NCI-H2196 treated with DMSO at 0.1 percent for 48 hours (cell line): ENCODE data around the gene GAL3ST2.
"Not testable (repeated sequence)": the region's sequence is repeated elsewhere in the genome, so short reads cannot be mapped to it uniquely, and the experiment has no call there.

Experiments used
- DNase-seq: peaks from one replicate; lab custom pipeline; 2025; ENCODE audit not compliant: unreplicated experiment; lab: John Stamatoyannopoulos, UW

Gene GAL3ST2

DNA sequence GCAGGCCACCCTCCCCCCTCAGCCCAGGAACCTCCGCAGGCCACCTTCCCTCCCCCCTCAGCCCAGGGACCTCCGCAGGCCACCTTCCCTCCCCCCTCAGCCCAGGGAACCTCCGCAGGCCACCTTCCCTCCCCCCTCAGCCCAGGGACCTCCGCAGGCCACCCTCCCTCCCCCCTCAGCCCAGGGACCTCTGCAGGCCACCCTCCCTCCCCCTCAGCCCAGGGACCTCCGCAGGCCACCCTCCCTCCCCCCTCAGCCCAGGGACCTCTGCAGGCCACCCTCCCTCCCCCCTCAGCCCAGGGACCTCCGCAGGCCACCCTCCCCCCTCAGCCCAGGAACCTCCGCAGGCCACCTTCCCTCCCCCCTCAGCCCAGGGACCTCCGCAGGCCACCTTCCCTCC lies 29.6 kb downstream of the GAL3ST2 start:
- not testable (repeated sequence) for DNase-seq

DNA sequence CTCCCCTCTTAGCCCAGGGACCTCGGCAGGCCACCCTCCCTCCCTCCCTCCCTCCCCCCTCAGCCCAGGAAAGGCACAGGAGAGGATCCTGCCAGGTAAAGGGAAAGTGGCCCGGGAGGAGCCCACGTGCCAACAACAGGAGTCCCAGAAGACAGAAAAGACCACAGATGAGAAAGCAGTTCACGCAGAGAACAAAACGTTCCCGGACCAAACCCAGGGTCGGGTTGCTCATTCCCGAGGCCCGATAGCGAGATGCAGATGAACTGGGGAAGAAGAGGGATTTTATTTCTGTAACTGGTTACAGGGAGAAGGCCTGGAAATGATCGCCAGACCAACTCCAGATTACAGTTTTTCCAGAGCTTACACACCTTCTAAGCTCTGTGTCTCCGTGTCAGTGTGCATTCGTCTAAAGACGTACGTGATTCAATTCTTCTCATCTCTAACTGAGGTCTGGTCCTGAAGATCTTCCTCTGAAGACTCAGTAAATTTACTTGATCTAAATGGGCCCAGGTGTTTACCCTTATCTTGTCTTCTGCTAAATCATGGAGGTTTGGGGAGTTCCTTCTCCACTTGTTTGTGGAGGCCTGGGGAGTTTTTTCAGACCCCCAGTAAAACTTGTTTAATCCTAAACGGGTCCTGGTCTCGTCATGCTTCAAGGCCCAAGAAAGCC lies 31.6 kb downstream of the GAL3ST2 start:
- no peak for DNase-seq

DNA sequence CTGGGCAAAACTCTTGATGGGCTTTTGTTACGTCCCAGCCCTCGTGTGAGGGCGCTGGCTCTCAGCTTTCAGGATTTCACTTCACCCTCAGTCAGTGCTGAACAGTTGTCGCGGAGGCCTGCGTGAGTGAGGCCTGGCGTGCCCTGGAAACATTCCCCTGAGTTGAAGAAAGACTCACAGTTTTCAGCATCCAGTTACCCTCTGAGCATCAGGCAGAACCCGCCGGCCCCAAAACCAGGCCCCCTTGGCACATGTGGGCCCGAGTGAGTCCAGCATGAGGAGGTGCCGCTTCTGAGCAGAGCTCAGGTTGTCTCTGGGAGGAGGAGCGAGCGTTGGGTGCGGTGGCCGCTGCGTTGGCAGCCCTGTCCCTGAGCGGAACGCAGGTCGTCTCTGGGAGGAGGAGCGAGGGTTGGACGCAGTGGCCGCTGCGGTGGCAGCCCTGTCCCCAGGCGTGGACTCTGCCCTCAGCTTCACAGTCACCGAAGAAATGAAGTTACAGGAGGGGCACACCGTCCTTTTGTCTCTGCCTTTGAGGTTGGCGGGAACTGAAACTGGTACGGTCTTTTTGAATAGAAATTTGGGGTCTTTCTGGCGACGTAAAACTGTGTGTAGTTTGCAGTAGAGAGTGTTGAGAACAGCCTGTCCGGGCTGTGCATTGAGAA lies 32.2 kb downstream of the GAL3ST2 start, which contains the start of gene NEU4:
NEU4 (plus strand) TSS at position 473 of the 662 bp plus-strand sequence. CDS start 5,292 bp downstream, outside the sequence.
- DNase-seq = no peak

DNA sequence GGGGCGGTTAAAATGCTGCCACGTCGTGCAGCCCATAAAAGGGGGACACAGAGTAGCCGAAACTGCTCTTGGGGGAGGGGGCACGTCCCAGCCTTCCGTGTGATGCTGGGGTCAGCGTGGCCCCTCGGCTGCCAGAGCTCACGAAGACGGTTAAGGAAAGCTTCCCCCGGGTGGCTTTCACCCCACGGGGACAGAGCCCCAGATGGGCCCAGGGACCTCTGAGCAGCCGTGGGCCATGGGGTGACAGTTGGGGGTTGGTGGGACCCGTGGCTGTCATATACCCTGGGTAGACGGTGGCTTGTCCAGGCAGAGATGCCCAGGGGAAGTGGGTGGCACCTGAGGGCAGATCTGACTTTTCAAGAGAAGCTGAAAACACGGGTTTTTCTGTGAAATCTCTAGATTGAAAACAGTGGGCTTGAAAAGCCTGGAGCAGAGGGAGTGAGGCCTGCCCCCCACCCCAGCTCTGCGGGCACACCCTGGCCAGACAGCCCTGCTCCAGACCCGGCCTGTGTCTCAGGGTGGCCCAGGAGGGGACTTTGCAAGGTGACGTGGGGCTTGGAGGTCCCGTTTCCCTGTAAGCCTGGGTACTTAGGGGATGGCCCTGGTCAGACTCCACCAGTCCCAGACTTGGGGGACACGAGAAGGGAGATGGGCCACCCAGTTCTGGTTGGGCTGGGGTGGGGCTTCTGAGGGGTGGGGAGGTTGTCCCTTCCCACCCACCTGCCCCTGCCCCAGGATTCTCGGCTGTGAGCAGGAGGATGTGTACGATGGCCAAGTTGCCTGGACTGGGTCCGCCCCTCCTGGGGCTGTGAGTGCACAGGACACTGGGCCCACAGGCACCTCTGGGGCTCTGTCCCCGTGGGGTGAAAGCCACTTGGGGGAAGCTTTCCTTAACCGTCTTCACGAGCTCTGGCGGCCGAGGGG lies 33.0 kb downstream of the GAL3ST2 start:
- no peak for DNase-seq

DNA sequence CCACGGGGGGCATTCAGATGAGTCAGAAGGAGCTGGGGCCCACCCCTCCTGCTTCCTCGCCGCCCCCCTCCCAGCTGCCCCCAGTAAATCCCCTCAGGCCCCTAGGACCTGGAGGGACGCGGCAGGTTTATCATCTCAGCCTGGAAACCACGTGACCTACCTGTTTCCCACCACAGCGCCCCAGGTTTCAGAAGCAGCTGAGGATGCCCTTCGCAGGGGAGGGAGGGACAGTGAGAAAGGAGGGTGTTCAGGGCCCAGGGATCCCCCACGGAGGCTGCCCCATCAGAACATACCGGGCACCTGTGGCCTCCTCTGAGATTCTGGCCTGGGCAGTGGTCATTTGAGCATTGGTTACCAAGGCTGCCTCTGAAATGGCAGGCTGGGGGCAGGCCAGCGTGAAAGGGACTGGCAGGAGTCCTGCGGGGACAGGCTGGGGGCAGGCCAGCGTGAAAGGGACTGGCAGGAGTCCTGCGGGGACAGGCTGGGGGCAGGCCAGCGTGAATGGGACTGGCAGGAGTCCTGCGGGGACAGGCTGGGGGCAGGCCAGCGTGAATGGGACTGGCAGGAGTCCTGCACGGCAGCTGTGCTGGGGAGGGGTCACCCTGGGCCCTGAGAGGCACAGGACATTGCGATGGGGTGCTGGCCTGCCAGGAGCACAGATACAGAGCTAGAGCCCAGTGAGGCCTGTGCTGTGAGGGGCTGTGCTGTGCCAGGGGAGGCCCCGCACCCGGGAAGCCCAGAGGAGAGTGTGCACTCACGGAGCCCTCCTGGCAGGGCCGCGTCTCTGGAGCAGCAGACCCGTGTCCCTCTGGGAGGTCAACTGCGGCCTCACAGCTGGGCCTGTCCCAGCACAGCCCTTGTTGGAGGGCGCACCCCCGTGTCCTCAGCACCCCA lies 33.9 kb downstream of the GAL3ST2 start:
- no peak for DNase-seq

DNA sequence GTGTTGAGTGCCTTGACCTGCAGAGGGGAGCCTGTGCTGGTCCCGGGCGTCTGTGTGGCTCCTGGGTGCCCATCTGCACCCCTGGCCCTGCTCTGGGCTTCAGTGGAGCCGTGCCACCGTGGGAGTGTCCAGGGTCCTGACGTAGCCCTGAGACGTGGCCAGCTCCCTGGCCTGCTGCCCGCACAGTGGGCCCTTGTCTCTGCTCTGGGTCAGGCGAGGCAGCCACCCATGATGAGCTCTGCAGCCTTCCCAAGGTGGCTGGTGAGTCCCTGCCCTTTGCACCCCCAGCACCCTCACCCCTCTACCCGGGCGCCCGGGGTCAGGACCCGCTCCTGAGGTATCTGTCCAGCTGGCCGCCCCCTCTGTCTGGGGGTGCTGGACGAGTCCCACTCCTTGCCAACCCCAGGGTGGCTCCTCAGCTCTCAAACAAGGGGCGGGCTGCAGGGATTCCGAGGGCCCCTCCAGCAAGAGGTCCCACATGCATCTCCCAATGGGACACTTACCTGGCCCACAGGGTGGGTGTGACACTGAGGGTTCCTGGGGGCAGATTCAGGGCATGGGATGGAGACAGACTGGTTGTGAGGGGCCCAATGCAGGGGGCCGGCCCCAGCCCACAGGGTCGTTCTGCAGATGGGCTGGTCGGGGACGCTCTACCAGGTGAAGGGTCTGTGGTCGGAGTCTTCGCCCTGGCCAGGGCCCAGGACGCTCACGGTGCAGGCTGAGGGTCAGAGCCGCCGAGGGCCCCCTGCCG lies 34.8 kb downstream of the GAL3ST2 start:
- DNase-seq = no peak

DNA sequence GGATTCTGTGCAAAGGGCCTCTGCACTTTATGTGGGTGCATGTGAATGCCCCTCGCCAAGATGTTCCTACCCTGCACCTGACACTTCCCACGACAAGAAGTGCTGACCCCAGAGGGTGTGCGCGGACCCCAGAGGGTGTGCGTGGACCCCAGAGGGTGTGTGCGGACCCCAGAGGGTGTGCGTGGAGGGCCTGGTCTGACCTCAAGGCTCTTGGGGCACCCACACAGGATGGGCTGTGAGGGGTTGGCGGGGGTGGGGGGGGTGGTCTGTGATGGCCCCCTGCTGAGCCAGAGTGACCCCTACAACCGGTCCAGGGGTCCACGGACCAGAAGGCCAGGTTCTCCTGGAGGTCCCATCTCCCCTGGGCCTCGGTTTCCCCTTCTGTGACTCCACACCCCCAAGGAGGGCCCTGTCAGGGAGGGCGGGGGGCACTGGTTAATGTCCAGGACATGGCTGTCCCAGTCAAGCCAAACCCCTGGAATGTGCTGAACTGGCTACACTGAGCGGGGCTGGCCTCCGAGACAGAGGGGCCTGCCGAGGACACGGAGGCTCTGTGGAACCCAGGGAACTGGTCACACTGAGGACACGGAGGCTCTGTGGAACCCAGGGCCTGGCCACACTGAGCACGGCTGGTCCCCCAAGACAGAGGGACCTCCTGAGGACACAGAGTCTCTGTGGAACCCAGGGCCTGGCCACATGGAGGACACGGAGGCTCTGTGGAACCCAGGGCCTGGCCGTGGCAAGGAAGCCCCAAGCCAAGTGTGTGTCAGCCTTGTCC lies 35.5 kb downstream of the GAL3ST2 start:
- DNase-seq = no peak

DNA sequence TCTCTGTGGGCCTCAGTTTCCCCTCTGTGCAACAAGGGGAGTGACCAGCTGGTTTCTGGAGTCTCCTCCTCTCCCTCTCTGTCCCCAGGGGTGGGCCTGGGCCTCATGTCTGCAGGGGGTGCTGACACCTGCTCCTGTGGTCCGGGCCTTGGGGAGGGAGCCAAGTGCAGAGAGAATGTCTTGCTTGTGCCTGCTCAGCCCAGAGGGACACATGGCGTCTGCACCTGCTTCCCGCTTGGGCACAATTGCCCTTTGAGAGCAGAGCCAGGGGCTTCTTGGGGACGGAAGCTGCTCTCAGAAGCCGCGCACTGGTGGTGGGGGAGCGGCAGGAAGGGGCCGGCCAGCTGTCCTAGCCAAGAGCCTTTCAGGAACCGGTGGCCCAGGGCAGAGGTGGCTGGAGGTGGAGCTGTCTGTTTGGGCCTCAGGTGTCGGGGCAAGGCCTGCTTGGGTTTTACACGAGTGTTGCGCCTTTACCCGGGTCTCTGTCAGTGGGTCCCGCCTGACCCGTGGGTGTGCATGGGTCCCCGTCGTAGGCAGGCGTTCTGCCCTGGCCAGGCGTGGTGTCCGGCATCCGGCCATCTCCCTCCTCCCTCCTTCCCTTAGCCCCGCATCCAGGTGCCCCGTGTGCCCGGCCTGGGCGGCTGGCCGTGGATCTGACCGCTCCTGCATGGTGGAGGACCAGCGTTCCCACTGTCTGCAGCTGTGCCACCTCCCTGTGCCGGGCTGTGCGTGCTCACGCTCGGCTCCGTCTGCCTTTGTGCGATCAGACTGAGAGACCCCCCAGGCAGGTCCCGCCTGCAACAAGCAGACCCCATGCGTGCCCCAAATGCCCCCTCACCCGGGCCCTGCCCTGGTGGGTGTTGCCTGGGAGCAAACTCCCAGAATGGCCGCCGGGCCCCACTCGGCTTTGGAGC lies 36.4 kb downstream of the GAL3ST2 start:
- DNase-seq = no peak

DNA sequence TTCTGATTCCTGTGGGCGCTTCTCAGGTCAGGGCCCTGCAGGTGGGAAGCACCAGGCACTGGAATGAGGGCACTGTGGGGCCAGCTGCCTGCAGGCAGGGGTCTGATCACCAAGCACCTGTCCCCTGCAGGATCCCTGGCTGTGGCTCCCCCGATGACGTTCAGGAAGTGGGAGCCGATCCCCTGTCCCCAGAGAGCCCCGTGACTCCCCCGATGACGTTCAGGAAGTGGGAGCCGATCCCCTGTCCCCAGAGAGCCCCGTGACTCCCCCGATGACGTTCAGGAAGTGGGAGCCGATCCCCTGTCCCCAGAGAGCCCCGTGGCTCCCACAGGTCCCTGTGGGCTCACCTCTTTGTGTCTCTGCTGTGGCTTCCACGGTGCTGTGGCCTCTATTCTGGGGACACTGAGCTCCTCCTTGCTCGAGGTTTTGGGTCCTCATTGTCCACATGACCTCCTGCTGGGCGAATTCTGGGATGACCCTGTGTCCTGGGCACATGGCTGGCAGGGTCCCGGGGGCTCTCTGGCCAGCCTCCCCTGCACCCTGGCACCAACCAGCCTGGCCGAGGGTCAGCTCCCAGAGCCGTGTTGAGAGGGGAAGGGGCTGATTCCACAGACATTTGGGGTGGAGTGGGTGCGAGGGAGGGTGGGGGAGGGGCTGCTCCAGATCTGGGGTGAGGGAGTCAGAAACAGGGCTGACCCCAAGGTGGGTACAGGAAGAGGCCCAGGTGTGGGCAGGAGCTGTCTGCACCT lies 37.2 kb downstream of the GAL3ST2 start:
- DNase-seq = no peak

DNA sequence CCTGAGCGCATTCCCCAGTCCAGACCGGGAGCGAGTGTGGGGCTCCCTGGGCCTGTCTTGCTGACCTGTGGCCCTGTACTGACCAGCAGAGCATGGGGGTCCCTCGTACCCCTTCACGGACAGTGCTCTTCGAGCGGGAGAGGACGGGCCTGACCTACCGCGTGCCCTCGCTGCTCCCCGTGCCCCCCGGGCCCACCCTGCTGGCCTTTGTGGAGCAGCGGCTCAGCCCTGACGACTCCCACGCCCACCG lies 37.7 kb downstream of the GAL3ST2 start:
- DNase-seq = no peak

DNA sequence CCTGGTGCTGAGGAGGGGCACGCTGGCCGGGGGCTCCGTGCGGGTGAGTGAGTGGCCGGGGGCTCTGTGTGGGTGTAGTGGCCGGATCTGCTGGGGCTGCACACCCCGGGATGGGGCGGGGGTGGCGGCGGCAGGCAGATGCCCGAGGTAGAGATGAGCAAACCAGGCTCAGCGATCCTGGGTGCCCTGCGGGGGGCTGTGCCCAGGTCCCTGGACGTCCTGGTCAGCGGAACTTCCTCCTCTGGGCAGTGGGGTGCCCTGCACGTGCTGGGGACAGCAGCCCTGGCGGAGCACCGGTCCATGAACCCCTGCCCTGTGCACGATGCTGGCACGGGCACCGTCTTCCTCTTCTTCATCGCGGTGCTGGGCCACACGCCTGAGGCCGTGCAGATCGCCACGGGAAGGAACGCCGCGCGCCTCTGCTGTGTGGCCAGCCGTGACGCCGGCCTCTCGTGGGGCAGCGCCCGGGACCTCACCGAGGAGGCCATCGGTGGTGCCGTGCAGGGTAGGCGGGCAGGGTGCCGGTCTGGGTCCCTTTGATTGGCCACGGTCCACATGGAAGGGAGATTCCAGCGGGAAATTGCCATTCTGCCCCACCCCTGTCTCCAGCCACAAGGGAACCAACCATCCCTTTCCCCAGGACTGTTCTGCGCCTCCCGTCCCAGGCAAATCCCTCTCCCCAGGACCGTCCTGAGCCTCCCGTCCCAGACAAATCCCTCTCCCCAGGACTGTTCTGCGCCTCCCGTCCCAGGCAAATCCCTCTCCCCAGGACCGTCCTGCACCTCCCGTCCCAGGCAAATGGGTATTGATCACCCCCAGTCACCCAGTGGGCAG lies 38.2 kb downstream of the GAL3ST2 start:
- no peak for DNase-seq

DNA sequence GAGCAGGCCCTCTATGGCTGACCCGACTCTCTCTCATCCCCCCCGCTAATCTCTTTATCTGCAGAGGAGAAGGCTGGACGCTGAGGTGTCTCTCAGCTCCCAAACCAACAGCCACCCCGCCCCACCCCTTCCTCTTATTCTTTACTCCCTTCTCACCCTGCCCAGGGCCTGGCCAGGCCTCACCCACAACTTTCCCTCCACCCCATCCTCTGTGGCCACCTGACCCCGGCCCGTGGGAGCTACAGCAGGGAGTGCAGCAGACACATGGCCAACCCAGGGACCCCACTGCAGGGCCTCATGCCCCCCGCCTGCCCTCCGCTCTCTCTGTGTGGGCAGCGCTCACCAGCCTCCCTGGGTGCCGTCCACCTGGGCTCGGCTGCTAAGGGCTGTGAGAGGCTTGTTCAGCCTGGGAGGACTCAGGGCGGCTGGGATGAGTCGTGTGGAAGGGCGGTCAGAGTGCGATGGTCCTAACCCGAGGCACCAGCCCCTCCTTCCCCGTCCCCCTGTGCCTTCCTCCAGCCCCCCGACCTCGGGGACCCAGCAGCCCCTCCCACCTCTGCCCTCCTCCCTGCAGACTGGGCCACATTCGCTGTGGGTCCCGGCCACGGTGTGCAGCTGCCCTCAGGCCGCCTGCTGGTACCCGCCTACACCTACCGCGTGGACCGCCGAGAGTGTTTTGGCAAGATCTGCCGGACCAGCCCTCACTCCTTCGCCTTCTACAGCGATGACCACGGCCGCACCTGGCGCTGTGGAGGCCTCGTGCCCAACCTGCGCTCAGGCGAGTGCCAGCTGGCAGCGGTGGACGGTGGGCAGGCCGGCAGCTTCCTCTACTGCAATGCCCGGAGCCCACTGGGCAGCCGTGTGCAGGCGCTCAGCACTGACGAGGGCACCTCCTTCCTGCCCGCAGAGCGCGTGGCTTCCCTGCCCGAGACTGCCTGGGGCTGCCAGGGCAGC lies 39.1 kb downstream of the GAL3ST2 start:
- no peak for DNase-seq

DNA sequence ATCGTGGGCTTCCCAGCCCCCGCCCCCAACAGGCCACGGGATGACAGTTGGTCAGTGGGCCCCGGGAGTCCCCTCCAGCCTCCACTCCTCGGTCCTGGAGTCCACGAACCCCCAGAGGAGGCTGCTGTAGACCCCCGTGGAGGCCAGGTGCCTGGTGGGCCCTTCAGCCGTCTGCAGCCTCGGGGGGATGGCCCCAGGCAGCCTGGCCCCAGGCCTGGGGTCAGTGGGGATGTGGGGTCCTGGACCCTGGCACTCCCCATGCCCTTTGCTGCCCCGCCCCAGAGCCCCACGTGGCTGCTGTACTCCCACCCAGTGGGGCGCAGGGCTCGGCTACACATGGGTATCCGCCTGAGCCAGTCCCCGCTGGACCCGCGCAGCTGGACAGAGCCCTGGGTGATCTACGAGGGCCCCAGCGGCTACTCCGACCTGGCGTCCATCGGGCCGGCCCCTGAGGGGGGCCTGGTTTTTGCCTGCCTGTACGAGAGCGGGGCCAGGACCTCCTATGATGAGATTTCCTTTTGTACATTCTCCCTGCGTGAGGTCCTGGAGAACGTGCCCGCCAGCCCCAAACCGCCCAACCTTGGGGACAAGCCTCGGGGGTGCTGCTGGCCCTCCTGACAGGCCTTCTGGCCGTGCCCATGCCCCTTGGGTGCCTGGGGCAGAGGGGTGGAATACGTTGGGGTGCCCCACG lies 40.0 kb downstream of the GAL3ST2 start:
- no peak for DNase-seq

DNA sequence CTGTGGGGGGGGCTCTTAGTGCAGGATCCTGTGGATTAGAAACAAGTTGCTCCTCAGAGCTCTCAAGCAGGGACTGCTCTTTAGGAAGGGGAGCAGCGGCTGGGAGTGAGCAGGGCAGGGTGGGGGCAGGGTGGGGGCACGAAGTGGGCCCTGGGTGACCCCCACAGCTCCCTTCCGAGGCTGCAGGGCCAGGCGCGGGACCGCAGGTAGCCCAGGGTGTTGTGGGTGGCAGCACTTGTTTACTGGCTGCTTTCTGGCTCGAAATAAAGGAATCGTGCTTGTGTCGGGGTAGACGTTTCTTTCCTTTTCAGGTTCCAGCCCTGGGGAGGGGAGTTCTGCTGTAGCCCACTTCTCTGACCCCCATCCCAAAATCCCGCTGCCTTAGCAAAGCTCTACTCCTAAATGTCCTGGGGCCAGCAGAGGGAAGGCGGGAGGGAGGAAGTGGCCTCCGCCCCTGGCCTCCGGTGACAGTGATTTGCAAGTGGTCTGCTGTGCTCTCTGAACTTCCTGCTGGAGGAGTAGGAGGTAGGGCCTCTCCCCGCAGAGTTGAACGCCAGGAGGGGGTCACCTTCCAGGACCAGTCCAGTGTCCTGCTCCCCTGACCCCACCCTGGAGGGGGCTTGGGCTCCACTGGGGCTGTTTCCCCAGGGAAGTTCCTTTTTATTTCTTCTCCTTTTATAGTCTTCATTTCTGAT lies 40.7 kb downstream of the GAL3ST2 start:
- no peak for DNase-seq

DNA sequence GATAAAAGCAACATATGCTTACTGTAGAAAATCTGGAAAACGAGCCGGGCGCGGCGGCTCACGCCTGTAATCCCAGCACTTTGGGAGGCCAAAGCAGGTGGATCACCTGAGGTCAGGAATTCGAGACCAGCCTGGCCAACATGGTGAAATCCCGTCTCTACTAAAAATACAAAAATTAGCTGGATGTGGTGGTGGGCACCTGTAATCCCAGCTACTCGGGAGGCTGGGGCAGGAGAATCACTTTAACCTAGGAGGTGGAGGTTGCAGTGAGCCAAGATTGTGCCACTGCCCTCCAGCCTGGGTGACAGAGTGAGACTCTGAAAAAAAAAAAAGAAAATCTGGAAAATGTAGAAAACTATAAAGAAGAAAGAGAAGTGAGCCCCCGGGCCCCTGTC lies 41.2 kb downstream of the GAL3ST2 start:
- not testable (repeated sequence) for DNase-seq
